BE2C (cell line): ENCODE results near the gene USH1G.

Experiments used
- DNase-seq: peaks from one replicate; pipeline ENCODE4 v3.0.0-alpha.2; 2020
- H3K27me3 ChIP-seq: fragments of 250-450 bp; sonication (Bioruptor Pico); 2 replicates; pipeline ENCODE4 v1.5.1; 2020; ENCODE audit warnings: mild to moderate bottlenecking
- H3K36me3 ChIP-seq: fragments of 250-450 bp; sonication (Bioruptor Pico); 2 replicates; pipeline ENCODE4 v1.5.1; 2020; ENCODE audit warnings: mild to moderate bottlenecking
- H3K4me1 ChIP-seq: fragments of 250-450 bp; sonication (Bioruptor Pico); 2 replicates; pipeline ENCODE4 v1.5.1; 2020
- H3K4me3 ChIP-seq: 2 replicates; pipeline ENCODE4 v1.5.1; 2011; ENCODE audit warnings: low read depth, low read length
- H3K9me3 ChIP-seq: fragments of 250-450 bp; sonication (Bioruptor Pico); 2 replicates; pipeline ENCODE4 v1.5.1; 2020
- CTCF ChIP-seq: IDR thresholded peaks from 2 replicates; pipeline ENCODE4 v1.5.1; 2012; ENCODE audit warnings: mild to moderate bottlenecking, low read depth, low read length

The USH1G gene

GRCh38 chr17:74903034-74903433 lies 20.0 kb downstream of the USH1G start:
- no peaks in the 10 kb centered on the region for H3K4me1 ChIP-seq
- H3K27me3 ChIP-seq = no peaks in the 10 kb centered on the region
- no peak for TF ChIP-seq CTCF
- no peaks in the 10 kb centered on the region for H3K36me3 ChIP-seq
- no peaks in the 10 kb centered on the region; the same call in 1 of the 2 replicates for H3K9me3 ChIP-seq
- no peak overlapping the region for H3K4me3 ChIP-seq
- DNase-seq = no peak

GRCh38 chr17:74901353-74902135 lies 21.5 kb downstream of the USH1G start:
- peaks cover 5% of the 10 kb centered on the region for H3K27me3 ChIP-seq
- H3K36me3 ChIP-seq = no peaks in the 10 kb centered on the region
- TF ChIP-seq CTCF = no peak
- H3K4me1 ChIP-seq = no peaks in the 10 kb centered on the region
- no peaks in the 10 kb centered on the region for H3K9me3 ChIP-seq
- H3K4me3 ChIP-seq = no peak overlapping the region
- DNase-seq = no peak

GRCh38 chr17:74900208-74900607 lies 22.8 kb downstream of the USH1G start:
- no peaks in the 10 kb centered on the region for H3K36me3 ChIP-seq
- H3K9me3 ChIP-seq = no peaks in the 10 kb centered on the region
- H3K27me3 ChIP-seq = peaks cover 15% of the 10 kb centered on the region
- no peak for DNase-seq
- H3K4me1 ChIP-seq = no peaks in the 10 kb centered on the region
- H3K4me3 ChIP-seq = no peak overlapping the region
- TF ChIP-seq CTCF = no peak

- Histone ChIP-seq H3K9me3 (no peaks in the 10 kb centered on the region), H3K36me3 (no peaks in the 10 kb centered on the region), H3K27me3 (peaks cover 33% of the 10 kb centered on the region), H3K4me1 (no peaks in the 10 kb centered on the region), H3K4me3 (no peak overlapping the region)
- DNase-seq = no peak
- no peak for TF ChIP-seq CTCF
Measured at GRCh38 chr17:74898376-74898946, 24.6 kb downstream of the USH1G start.

- Histone ChIP-seq H3K9me3 (no peaks in the 10 kb centered on the region), H3K4me1 (no peaks in the 10 kb centered on the region), H3K27me3 (peaks cover 49% of the 10 kb centered on the region), H3K36me3 (no peaks in the 10 kb centered on the region), H3K4me3 (no peak overlapping the region)
- no peak for TF ChIP-seq CTCF
- DNase-seq = no peak
Measured at GRCh38 chr17:74893936-74894671, 29.0 kb downstream of the USH1G start.
